HG02884 (cell line): Measurements from ENCODE around the gene C2CD4C.
"Not testable (repeated sequence)": the region's sequence is repeated elsewhere in the genome, so short reads cannot be mapped to it uniquely, and the experiment has no call there.

ENCODE experiments used
- ATAC-seq: cut with Tn5 transposase; IDR thresholded peaks from one replicate; pipeline ENCODE4 v1.9.1; 2021; ENCODE audit warnings: mild to moderate bottlenecking, moderate library complexity; ENCODE audit not compliant: unreplicated experiment

Gene C2CD4C

GRCh38 chr19:369256-369655 lies 39.7 kb downstream of the C2CD4C start:
- no peak for ATAC-seq

- ATAC-seq = no peak
Measured at GRCh38 chr19:368630-369024, 40.3 kb downstream of the C2CD4C start.

GRCh38 chr19:367963-368629 lies 40.9 kb downstream of the C2CD4C start:
- ATAC-seq = no peak

- no peak for ATAC-seq
Measured at GRCh38 chr19:367561-367960, 41.4 kb downstream of the C2CD4C start.

GRCh38 chr19:366951-367350 lies 42.0 kb downstream of the C2CD4C start:
- no peak for ATAC-seq

- ATAC-seq = no peak
Measured at GRCh38 chr19:366205-366783, 42.7 kb downstream of the C2CD4C start.

GRCh38 chr19:364496-365287 lies 44.3 kb downstream of the C2CD4C start:
- ATAC-seq = no peak

GRCh38 chr19:362683-363082 lies 46.3 kb downstream of the C2CD4C start:
- ATAC-seq = no peak

- no peak for ATAC-seq
Measured at GRCh38 chr19:362154-362553, 46.8 kb downstream of the C2CD4C start.

- ATAC-seq = no peak
Measured at GRCh38 chr19:359653-359925, 49.4 kb downstream of the C2CD4C start.

- ATAC-seq = not testable (repeated sequence)
Measured at GRCh38 chr19:355536-355935, 53.4 kb downstream of the C2CD4C start.
